ENCODE data around the gene PCSK5. TPM values are rescaled to one million over a fixed set of nuclear protein-coding genes. Genes with fewer than 3 reads are reported as not detected.

PCSK5 gene
- total RNA-seq, 1 experiment from 2014 or later = 6.9 TPM

- H3K9me2 ChIP-seq (ENCODE audit: insufficient read depth) = no peaks in the 10 kb centered on the region
- ATAC-seq (no peak), DNase-seq (ENCODE audit: low read depth, low spot score) (no peak)
- intact Hi-C loops (cut with micrococcal nuclease) = no loop called here
- H3K4me1 ChIP-seq (ENCODE audit: control insufficient read depth in 1 of 2, insufficient read depth in 2 of 2, low read length in 2 of 2) = peaks cover 8 to 22% of the 10 kb centered on the region in 2 experiments; a peak in 3 of 4 replicates
- no peak for TF ChIP-seq ZNF274 (IDR thresholded peaks at IDR 0.05; ENCODE audit: low read depth, low read length)
- no peak for TF ChIP-seq SP1 (IDR thresholded peaks at IDR 0.05; ENCODE audit: low read depth)
- TF ChIP-seq SIN3A (IDR thresholded peaks at IDR 0.05; ENCODE audit: low read depth) = no peak
- no peak for TF ChIP-seq TCF7L2 (IDR thresholded peaks at IDR 0.05; ENCODE audit: borderline replicate concordance, extremely low read depth, insufficient read depth, insufficient read length)
- TF ChIP-seq ATF3 (IDR thresholded peaks at IDR 0.05) = no peak
- no peak for TF ChIP-seq EZH2phosphoT487 (IDR thresholded peaks at IDR 0.05; ENCODE audit: borderline replicate concordance)
- TF ChIP-seq POLR2A (IDR thresholded peaks at IDR 0.05; ENCODE audit: borderline replicate concordance, extremely low read depth, insufficient read depth, insufficient read length) = no peak
- no peak for TF ChIP-seq EZH2 (IDR thresholded peaks at IDR 0.05)
- TF ChIP-seq CBX3 (IDR thresholded peaks at IDR 0.05; ENCODE audit: low read depth) = no peak
- no peak for TF ChIP-seq ZFX (IDR thresholded peaks at IDR 0.05)
- no peaks in the 10 kb centered on the region for H3K9me3 ChIP-seq (ENCODE audit: control insufficient read depth in 1 of 2, insufficient read depth in 1 of 2, low read depth in 1 of 2, low read length in 2 of 2)
- H4K20me1 ChIP-seq (ENCODE audit: insufficient read depth) = no peaks in the 10 kb centered on the region
- no peak overlapping the region for H3K4me2 ChIP-seq (ENCODE audit: low read length)
- ChIA-PET RAD21 (ENCODE audit: low non-redundant PET in 1 of 2, low total read pairs in 2 of 2, uncharacterized antibody in 2 of 2, unreplicated experiment in 2 of 2) (no interaction called here), POLR2A (no interaction called here), CTCF (interaction anchor here (1.4 kb wide), 1 partner anchor 14 kb away, joined by 3 read pairs; no protein-coding TSS in a partner anchor)
- H3K79me2 ChIP-seq (ENCODE audit: insufficient read depth, low read length) = no peaks in the 10 kb centered on the region
- H3K36me3 ChIP-seq (ENCODE audit: control insufficient read depth in 1 of 2, insufficient read depth in 2 of 2, low read length in 2 of 2) = no peaks in the 10 kb centered on the region
- no peak overlapping the region for H3K27ac ChIP-seq (ENCODE audit: low read depth, low read length)
- BruUV-seq (replicated peaks) = no TSS peak
- no peak overlapping the region for H3K4me3 ChIP-seq (replicated peaks in 1 of 2; ENCODE audit: low read depth in 1 of 2, low read length in 2 of 2)
- H2AFZ ChIP-seq (ENCODE audit: low read depth, low read length, poor library complexity, severe bottlenecking) = no peak overlapping the region
- H3K27me3 ChIP-seq (ENCODE audit: insufficient read depth, low read length) = no peaks in the 10 kb centered on the region
- H3K9ac ChIP-seq (ENCODE audit: low read length) = no peak overlapping the region
Observed at GRCh38 chr9:76405340-76405739, 514.9 kb downstream of the PCSK5 start.

- intact Hi-C loops (cut with micrococcal nuclease) = no loop called here
- no TSS peak for BruUV-seq (replicated peaks)
Observed at GRCh38 chr9:76405868-76406267, 515.4 kb downstream of the PCSK5 start.

More at GRCh38 chr9:76405868-76406267, 515.4 kb downstream of the PCSK5 start:
- CTCF ChIA-PET = no interaction called here
- ATAC-seq = no peak
- H3K27ac ChIP-seq (ENCODE audit: low read depth, low read length) = no peak overlapping the region
- POLR2A ChIA-PET = no interaction called here
- H3K27me3 ChIP-seq (ENCODE audit: insufficient read depth, low read length) = no peaks in the 10 kb centered on the region
- no peak for DNase-seq (ENCODE audit: low read depth, low spot score)
- H3K9ac ChIP-seq (ENCODE audit: low read length) = no peak overlapping the region
- no peak overlapping the region for H3K4me2 ChIP-seq (ENCODE audit: low read length)
- no peaks in the 10 kb centered on the region for H3K36me3 ChIP-seq (ENCODE audit: control insufficient read depth in 1 of 2, insufficient read depth in 2 of 2, low read length in 2 of 2)
- no peaks in the 10 kb centered on the region for H3K79me2 ChIP-seq (ENCODE audit: insufficient read depth, low read length)
- peaks cover 8 to 22% of the 10 kb centered on the region in 2 experiments; a peak in 3 of 4 replicates for H3K4me1 ChIP-seq (ENCODE audit: control insufficient read depth in 1 of 2, insufficient read depth in 2 of 2, low read length in 2 of 2)
- H3K4me3 ChIP-seq (replicated peaks in 1 of 2; ENCODE audit: low read depth in 1 of 2, low read length in 2 of 2) = no peak overlapping the region
- no peaks in the 10 kb centered on the region for H4K20me1 ChIP-seq (ENCODE audit: insufficient read depth)
- H3K9me2 ChIP-seq (ENCODE audit: insufficient read depth) = no peaks in the 10 kb centered on the region
- TF ChIP-seq MAX (IDR thresholded peaks at IDR 0.05) = no peak
- no peak for TF ChIP-seq ZBTB33 (IDR thresholded peaks at IDR 0.05; ENCODE audit: extremely low read depth, insufficient replicate concordance, low read length)
- no peak for TF ChIP-seq CTCF (IDR thresholded peaks at IDR 0.05 in 2 of 3, conservative IDR thresholded peaks at IDR 0.05 in 1 of 3; ENCODE audit: borderline replicate concordance in 1 of 3, insufficient read depth in 1 of 3, low read depth in 2 of 3, low read length in 2 of 3)
- no peak for TF ChIP-seq EZH2phosphoT487 (IDR thresholded peaks at IDR 0.05; ENCODE audit: borderline replicate concordance)
- TF ChIP-seq EGR1 (IDR thresholded peaks at IDR 0.05; ENCODE audit: low read depth) = no peak
- H2AFZ ChIP-seq (ENCODE audit: low read depth, low read length, poor library complexity, severe bottlenecking) = no peak overlapping the region
- RAD21 ChIA-PET (ENCODE audit: low non-redundant PET in 1 of 2, low total read pairs in 2 of 2, uncharacterized antibody in 2 of 2, unreplicated experiment in 2 of 2) = no interaction called here
- H3K9me3 ChIP-seq (ENCODE audit: control insufficient read depth in 1 of 2, insufficient read depth in 1 of 2, low read depth in 1 of 2, low read length in 2 of 2) = no peaks in the 10 kb centered on the region
